HTERT RPE-1 (cell line): ENCODE measurements around the gene EEF1AKMT1.
"Not testable (repeated sequence)": the region's sequence is repeated elsewhere in the genome, so short reads cannot be mapped to it uniquely, and the experiment has no call there.

Source experiments
- in situ Hi-C: fragments of 300-500 bp; cut with MboI; formaldehyde crosslinking; loops from 4 replicates; pipeline ENCODE4 v1.14.3; 2020; ENCODE audit warnings: low sequenced_read_pairs

EEF1AKMT1 gene

DNA sequence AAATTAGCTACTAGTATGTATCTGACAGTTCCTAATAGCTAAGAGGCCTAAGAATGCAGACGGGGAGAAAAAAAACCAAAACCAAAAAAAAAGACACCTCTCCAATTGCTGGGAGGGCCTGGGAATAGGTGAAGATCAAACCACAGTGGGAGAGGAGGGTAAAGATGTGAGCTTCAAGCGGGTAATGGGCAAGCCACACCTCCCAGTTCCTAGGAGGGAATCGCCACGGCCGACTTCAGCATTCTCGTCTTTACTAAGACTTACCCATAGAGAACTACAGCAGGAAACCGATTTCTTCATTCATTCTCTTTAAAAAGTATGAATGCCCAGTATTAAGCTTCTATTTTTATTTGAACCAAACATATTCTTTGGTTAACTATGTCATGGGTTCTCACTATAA lies 5.6 kb upstream of the EEF1AKMT1 start:
- in situ Hi-C loops = no loop called here

GRCh38 chr13:20778311-20778710 lies 4.5 kb upstream of the EEF1AKMT1 start:
- in situ Hi-C loops = no loop called here

- in situ Hi-C loops = no loop called here
Measured at GRCh38 chr13:20776751-20777150, 3.0 kb upstream of the EEF1AKMT1 start.

- in situ Hi-C loops = no loop called here
Measured at GRCh38 chr13:20775961-20776360, 2.2 kb upstream of the EEF1AKMT1 start.

DNA sequence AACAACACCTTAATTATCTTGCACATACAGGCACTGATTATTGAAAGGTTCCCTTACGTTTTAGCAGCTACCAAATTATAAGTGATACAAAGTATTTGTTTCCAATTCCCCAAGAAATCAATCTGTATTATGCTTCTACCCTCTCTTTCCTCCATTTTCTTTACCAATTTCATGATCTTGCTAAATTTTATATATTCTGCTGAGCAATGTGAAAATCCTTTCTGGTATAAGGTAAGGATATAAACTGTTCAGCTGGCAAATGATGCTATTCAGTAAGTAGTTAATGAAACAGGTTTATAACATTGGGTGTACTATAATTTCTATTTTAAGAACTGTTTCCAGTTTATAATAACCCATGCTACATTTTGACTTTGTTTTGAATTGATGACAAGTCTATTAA lies 985 bp upstream of the EEF1AKMT1 start:
- in situ Hi-C loops = no loop called here

DNA sequence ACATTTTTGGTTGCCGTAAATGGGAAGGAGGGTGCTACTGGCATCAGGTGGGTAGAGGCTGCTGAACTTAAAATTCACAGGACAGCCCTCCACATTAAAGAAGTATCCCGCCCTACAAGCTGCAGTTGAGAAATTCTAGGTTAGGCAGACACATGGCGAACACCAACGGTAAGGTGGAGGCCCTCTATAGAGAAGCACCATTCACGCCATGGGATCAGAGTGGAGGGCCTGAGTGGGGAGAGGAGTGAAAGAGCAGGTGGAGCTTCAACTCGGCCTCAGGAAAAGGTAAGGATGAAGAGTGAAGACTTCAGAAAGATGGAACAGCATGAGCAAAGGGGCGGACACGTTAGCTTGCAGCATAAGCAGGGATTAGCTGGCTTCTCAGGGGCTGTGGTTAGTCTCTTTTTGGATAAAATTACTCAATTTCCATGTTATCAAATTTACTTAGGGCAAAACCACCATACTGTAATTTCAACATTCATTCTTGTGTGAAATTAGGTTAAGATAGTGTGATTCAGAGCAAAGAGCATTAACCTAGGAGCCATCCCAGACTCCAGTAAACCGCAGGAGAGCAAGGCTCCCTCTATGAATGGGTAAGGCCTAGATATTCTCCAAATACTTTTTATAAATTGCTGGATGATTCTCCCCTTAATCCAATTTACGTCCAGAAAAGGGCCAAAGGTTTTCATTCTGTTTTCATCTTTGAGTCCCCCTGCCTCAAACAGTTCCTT lies 1.2 kb downstream of the EEF1AKMT1 start:
- in situ Hi-C loops = no loop called here

- in situ Hi-C loops = no loop called here
Measured at GRCh38 chr13:20769834-20770233, 3.9 kb downstream of the EEF1AKMT1 start.

DNA sequence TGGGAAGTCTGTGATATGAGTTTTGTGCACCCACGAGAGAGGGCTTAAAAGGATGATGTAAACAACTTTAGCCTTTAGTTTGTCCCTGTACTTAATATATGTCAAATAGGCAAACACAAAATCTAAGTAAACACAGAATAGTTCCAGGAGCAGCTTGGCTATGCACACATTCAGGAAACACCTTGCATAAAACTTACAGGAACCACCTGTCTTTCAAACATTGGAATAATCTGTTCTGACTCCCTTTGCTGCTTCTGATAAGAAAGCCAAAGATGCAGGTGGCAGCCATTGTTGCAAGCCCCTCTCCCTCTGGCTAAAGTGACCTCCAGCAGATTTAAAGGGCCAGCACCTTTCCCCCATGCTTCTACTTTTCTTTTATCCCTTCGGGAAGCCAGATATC lies 4.7 kb downstream of the EEF1AKMT1 start:
- in situ Hi-C loops = no loop called here

DNA sequence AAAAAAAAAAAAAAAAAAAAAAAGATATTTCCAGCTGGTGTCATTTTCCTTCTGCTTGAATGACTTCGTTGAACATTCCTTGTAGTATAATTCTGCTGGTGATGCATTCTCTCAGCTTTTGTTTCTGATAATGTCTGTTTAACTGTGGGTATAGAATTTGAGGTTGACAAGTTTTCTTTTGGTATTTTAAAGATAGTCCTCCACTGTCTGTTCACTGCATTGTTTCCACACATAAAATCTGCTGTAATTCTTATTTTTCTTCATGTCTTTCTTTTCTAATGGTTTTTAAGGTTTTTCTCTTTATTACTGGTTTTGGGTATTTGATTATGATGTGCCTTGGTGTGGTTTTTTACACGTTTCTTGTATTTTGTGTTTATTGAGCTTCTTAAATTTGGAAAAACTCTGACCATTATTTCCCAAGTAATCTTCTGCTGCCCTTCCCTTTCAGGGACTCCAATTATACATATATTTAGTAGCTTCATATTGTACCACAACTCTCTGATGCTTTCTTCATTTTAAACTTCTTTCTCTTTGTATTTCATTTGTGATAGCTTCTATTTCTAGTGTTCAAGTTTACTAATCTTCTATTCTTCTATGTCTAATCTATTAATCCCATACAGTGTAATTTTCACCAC lies 6.3 kb downstream of the EEF1AKMT1 start:
- in situ Hi-C loops = no loop called here

- in situ Hi-C loops = no loop called here
Measured at GRCh38 chr13:20760872-20761271, 12.9 kb downstream of the EEF1AKMT1 start.

- in situ Hi-C loops = no loop called here
Measured at GRCh38 chr13:20754009-20754408, 19.8 kb downstream of the EEF1AKMT1 start.

GRCh38 chr13:20749377-20749776 lies 24.4 kb downstream of the EEF1AKMT1 start:
- in situ Hi-C loops = no loop called here

GRCh38 chr13:20743830-20744404 lies 29.8 kb downstream of the EEF1AKMT1 start:
- in situ Hi-C loops = not testable (repeated sequence)

DNA sequence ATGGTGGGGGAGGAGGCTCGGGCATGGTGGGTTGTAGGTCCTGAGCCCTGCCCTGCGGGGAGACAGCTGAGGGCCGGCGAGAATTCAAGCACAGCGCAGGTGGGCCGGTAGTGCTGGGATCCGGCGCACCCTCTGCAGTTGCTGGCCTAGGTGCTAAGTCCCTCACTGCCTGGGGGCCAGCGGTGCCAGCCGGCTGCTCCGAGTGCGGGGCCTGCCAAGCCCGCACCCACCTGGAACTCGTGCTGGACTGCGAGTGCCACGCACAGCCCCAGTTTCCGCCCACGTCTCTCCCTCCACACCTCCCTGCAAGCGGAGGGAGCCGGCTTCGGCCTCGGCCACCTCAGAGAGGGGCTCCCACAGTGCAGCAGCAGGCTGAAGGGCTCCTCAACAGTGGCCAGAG lies 33.7 kb downstream of the EEF1AKMT1 start:
- in situ Hi-C loops = no loop called here

DNA sequence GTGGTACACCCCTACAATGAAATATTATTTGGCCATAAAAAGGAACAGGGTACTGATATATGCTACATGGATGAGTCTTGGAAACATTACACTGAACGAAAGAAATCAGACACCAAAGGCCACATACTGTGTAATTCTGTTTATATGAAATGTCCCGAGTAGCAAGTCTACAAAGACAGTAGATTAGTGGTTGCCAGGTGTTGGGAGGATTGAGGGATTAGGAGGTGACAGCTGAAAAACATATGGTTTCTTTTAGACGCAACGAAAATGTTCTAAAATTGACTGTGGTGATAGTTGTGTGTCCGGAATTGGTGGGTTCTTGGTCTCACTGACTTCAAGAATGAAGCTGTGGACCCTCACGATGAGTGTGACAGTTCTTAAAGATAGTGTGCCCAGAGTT lies 35.1 kb downstream of the EEF1AKMT1 start:
- in situ Hi-C loops = no loop called here

GRCh38 chr13:20729633-20730585 lies 43.9 kb downstream of the EEF1AKMT1 start:
- in situ Hi-C loops = no loop called here

GRCh38 chr13:20728579-20729311 lies 45.0 kb downstream of the EEF1AKMT1 start:
- in situ Hi-C loops = no loop called here

- in situ Hi-C loops = no loop called here
Measured at GRCh38 chr13:20727856-20728255, 45.9 kb downstream of the EEF1AKMT1 start.

GRCh38 chr13:20721454-20722357 lies 52.1 kb downstream of the EEF1AKMT1 start:
- in situ Hi-C loops = no loop called here
